ENCODE measurements around the gene NPIPA5. TPM values are rescaled to one million over a fixed set of nuclear protein-coding genes. Genes with fewer than 3 reads are reported as not detected.
"Not testable (repeated sequence)": the region's sequence is repeated elsewhere in the genome, so short reads cannot be mapped to it uniquely, and the experiment has no call there.

NPIPA5 gene
- total RNA-seq, 3 donors from 2014 or later, result 5.4 to 49.7 (median 11.0) TPM

GRCh38 chr16:15321221-15321620, 56.9 kb downstream of the NPIPA5 start:
- ATAC-seq; H3K4me3 ChIP-seq; intact Hi-C loops (cut with DNase I, micrococcal nuclease); H3K9me3 ChIP-seq; DNase-seq; H3K4me1 ChIP-seq (ENCODE audit: low read depth); H3K36me3 ChIP-seq (ENCODE audit: low read depth): not testable (repeated sequence)

- DNase-seq; H3K4me1 ChIP-seq (ENCODE audit: low read depth); ATAC-seq; H3K4me3 ChIP-seq; intact Hi-C loops (cut with DNase I, micrococcal nuclease); H3K36me3 ChIP-seq (ENCODE audit: low read depth); H3K9me3 ChIP-seq: not testable (repeated sequence)
Measured at GRCh38 chr16:15314562-15314961, 63.5 kb downstream of the NPIPA5 start.

Other genes starting within 250 kb of the NPIPA5 start
- gene MPV17L, start 17.5 kb upstream of the NPIPA5 start, total RNA-seq, result 1 to 10 TPM; 4.8 to 9.8 (median 8.3) TPM
- gene BMERB1, start 56.3 kb upstream of the NPIPA5 start, total RNA-seq, result 10 to 100 TPM in 1 of 3 donors, 1 to 10 TPM in 2; 5.4 to 54.3 (median 9.1) TPM

All from mucosa of descending colon (tissue), 3 donors.